ENCODE results near the gene SRMS. TPM values are rescaled to one million over a fixed set of nuclear protein-coding genes. Genes with fewer than 3 reads are reported as not detected.

SRMS gene
- total RNA-seq, 1 experiment from 2014 or later: 3.2 TPM

DNA sequence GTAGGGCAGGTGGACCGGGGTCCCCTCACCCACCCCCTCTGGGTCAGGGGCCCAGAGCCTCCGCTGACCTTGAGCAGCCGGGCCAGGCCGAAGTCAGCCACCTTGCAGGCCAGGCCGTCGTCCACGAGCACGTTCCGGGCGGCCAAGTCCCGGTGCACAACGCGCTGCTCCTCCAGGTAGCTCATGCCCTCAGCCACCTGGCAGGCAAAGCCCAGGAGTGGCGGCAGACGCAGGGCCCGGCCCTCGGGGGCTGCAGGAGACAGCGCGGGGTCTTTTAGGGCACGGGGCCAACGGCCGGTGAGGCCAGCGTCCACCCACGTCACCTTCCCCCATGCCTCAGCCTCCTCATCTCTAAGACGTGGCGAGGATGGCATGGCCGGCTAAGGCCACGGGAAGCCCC is 6.2 kb downstream of the SRMS start:
- no peak for DNase-seq (ENCODE audit: low read depth, low spot score)
- TF ChIP-seq ELF1 (IDR thresholded peaks at IDR 0.05; ENCODE audit: borderline replicate concordance, low read depth): no peak
- no peak for TF ChIP-seq ZFX (IDR thresholded peaks at IDR 0.05)
- no peak for TF ChIP-seq EZH2 (IDR thresholded peaks at IDR 0.05)
- no peak for TF ChIP-seq FOSL1 (IDR thresholded peaks at IDR 0.05; ENCODE audit: low read depth)
- no peak for TF ChIP-seq TCF7L2 (IDR thresholded peaks at IDR 0.05; ENCODE audit: borderline replicate concordance, extremely low read depth, insufficient read depth, insufficient read length)
- TF ChIP-seq, protein P1, sequence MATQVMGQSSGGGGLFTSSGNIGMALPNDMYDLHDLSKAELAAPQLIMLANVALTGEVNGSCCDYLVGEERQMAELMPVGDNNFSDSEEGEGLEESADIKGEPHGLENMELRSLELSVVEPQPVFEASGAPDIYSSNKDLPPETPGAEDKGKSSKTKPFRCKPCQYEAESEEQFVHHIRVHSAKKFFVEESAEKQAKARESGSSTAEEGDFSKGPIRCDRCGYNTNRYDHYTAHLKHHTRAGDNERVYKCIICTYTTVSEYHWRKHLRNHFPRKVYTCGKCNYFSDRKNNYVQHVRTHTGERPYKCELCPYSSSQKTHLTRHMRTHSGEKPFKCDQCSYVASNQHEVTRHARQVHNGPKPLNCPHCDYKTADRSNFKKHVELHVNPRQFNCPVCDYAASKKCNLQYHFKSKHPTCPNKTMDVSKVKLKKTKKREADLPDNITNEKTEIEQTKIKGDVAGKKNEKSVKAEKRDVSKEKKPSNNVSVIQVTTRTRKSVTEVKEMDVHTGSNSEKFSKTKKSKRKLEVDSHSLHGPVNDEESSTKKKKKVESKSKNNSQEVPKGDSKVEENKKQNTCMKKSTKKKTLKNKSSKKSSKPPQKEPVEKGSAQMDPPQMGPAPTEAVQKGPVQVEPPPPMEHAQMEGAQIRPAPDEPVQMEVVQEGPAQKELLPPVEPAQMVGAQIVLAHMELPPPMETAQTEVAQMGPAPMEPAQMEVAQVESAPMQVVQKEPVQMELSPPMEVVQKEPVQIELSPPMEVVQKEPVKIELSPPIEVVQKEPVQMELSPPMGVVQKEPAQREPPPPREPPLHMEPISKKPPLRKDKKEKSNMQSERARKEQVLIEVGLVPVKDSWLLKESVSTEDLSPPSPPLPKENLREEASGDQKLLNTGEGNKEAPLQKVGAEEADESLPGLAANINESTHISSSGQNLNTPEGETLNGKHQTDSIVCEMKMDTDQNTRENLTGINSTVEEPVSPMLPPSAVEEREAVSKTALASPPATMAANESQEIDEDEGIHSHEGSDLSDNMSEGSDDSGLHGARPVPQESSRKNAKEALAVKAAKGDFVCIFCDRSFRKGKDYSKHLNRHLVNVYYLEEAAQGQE (IDR thresholded peaks at IDR 0.05; ENCODE audit: low read depth): no peak
- TF ChIP-seq POLR2A (IDR thresholded peaks at IDR 0.05; ENCODE audit: borderline replicate concordance, extremely low read depth, insufficient read depth, insufficient read length): no peak
- Histone ChIP-seq H2AFZ (ENCODE audit: low read depth, low read length, poor library complexity, severe bottlenecking) (no peak overlapping the region), H3K36me3 (ENCODE audit: control insufficient read depth in 1 of 2, insufficient read depth in 2 of 2, low read length in 2 of 2) (no peaks in the 10 kb centered on the region), H4K20me1 (ENCODE audit: insufficient read depth) (no peaks in the 10 kb centered on the region), H3K79me2 (ENCODE audit: insufficient read depth, low read length) (no peaks in the 10 kb centered on the region), H3K9me3 (ENCODE audit: control insufficient read depth in 1 of 2, insufficient read depth in 1 of 2, low read depth in 1 of 2, low read length in 2 of 2) (no peaks in the 10 kb centered on the region), H3K4me2 (ENCODE audit: low read length) (peak overlapping the region; percentile 76), H3K4me3 (replicated peaks in 1 of 2; ENCODE audit: low read depth in 1 of 2, low read length in 2 of 2) (peak overlapping the region; percentile 59 to 64), H3K27me3 (ENCODE audit: insufficient read depth, low read length) (no peaks in the 10 kb centered on the region), H3K9ac (ENCODE audit: low read length) (peak overlapping the region; percentile 67), H3K27ac (ENCODE audit: low read depth, low read length) (peak overlapping the region; percentile 72), H3K4me1 (ENCODE audit: control insufficient read depth in 1 of 2, insufficient read depth in 2 of 2, low read length in 2 of 2) (peaks cover 53 to 97% of the 10 kb centered on the region in 2 experiments), H3K9me2 (ENCODE audit: insufficient read depth) (no peaks in the 10 kb centered on the region)
- ChIA-PET CTCF (interaction anchor here (0.6 to 1.1 kb wide), 2 partner anchors 439 to 534 kb away, joined by 3 to 7 read pairs; partner anchors contain the start of gene PRPF6), RAD21 (ENCODE audit: low non-redundant PET in 1 of 2, low total read pairs in 2 of 2, uncharacterized antibody in 2 of 2, unreplicated experiment in 2 of 2) (interaction anchor here in 1 of 2 experiments (0.5 kb wide), 1 partner anchor 87 kb away, joined by 4 read pairs; no protein-coding TSS in a partner anchor), POLR2A (interaction anchor here (1.0 to 1.1 kb wide), 2 partner anchors 10 to 13 kb away, joined by 3 to 5 read pairs; no protein-coding TSS in a partner anchor)
- no peak for ATAC-seq
- BruUV-seq (replicated peaks): TSS peak; percentile 61
- intact Hi-C loops (cut with micrococcal nuclease): no loop called here
